Iris pigment epithelial cell (primary cell): ENCODE results near the gene BMERB1.
"Not testable (repeated sequence)": the region's sequence is repeated elsewhere in the genome, so short reads cannot be mapped to it uniquely, and the experiment has no call there.

Source experiments
- DNase-seq: peaks from one replicate; pipeline ENCODE4 v3.0.0-alpha.2; 2011; ENCODE audit warnings: low read depth

Gene BMERB1

GRCh38 chr16:15434425-15435215, at the start of gene BMERB1:
BMERB1 (plus strand) TSS chr16:15434588; CDS start chr16:15434654, 66 bp downstream.
- DNase-seq: peak; percentile 78

- not testable (repeated sequence) for DNase-seq
These were observed 46.3 kb upstream of the BMERB1 start for GRCh38 chr16:15388060-15388459.

- DNase-seq: not testable (repeated sequence)
These were observed 44.5 kb upstream of the BMERB1 start for GRCh38 chr16:15389916-15390315.

GRCh38 chr16:15393025-15393424, 41.4 kb upstream of the BMERB1 start:
- not testable (repeated sequence) for DNase-seq

- DNase-seq: not testable (repeated sequence)
These were observed 38.5 kb upstream of the BMERB1 start, which contains the start of gene MPV17L for GRCh38 chr16:15395631-15396508. MPV17L (plus strand) TSS chr16:15395754; CDS start chr16:15395898, 144 bp downstream.

GRCh38 chr16:15396509-15396829, 37.9 kb upstream of the BMERB1 start:
- not testable (repeated sequence) for DNase-seq

GRCh38 chr16:15396948-15397594, 37.3 kb upstream of the BMERB1 start:
- no peak for DNase-seq

- DNase-seq: no peak
These were observed 35.6 kb upstream of the BMERB1 start for GRCh38 chr16:15398618-15399316.

- no peak for DNase-seq
These were observed 35.1 kb upstream of the BMERB1 start for GRCh38 chr16:15399317-15399716.

- DNase-seq: not testable (repeated sequence)
These were observed 34.1 kb upstream of the BMERB1 start for GRCh38 chr16:15400314-15400713.

- DNase-seq: no peak
These were observed 32.4 kb upstream of the BMERB1 start for GRCh38 chr16:15401972-15402371.

GRCh38 chr16:15403392-15403995, 30.9 kb upstream of the BMERB1 start:
- DNase-seq: peak; percentile 8

GRCh38 chr16:15404091-15404490, 30.3 kb upstream of the BMERB1 start:
- DNase-seq: not testable (repeated sequence)

GRCh38 chr16:15404792-15405191, 29.6 kb upstream of the BMERB1 start:
- DNase-seq: peak; percentile 27

- not testable (repeated sequence) for DNase-seq
These were observed 26.6 kb upstream of the BMERB1 start for GRCh38 chr16:15407756-15408155.

- DNase-seq: not testable (repeated sequence)
These were observed 24.9 kb upstream of the BMERB1 start for GRCh38 chr16:15409476-15409875.

GRCh38 chr16:15415511-15415985, 18.8 kb upstream of the BMERB1 start:
- peak; percentile 67 for DNase-seq

GRCh38 chr16:15417197-15417596, 17.2 kb upstream of the BMERB1 start:
- DNase-seq: no peak

- no peak for DNase-seq
These were observed 16.2 kb upstream of the BMERB1 start for GRCh38 chr16:15418206-15418605.

GRCh38 chr16:15421696-15422095, 12.7 kb upstream of the BMERB1 start:
- DNase-seq: not testable (repeated sequence)

- DNase-seq: no peak
These were observed 12.2 kb upstream of the BMERB1 start for GRCh38 chr16:15422222-15422621.
